Endometrium (tissue), 2 donors: ENCODE measurements around the gene BACE1-AS.

ENCODE experiments used
- FAIRE-seq: peaks from 2 replicates; lab custom pipeline; 2012; peaks lifted over from hg19 to GRCh38; lab: Jason Lieb, UNC
- donor health status: control.
- donor health status: control.

BACE1-AS gene

DNA sequence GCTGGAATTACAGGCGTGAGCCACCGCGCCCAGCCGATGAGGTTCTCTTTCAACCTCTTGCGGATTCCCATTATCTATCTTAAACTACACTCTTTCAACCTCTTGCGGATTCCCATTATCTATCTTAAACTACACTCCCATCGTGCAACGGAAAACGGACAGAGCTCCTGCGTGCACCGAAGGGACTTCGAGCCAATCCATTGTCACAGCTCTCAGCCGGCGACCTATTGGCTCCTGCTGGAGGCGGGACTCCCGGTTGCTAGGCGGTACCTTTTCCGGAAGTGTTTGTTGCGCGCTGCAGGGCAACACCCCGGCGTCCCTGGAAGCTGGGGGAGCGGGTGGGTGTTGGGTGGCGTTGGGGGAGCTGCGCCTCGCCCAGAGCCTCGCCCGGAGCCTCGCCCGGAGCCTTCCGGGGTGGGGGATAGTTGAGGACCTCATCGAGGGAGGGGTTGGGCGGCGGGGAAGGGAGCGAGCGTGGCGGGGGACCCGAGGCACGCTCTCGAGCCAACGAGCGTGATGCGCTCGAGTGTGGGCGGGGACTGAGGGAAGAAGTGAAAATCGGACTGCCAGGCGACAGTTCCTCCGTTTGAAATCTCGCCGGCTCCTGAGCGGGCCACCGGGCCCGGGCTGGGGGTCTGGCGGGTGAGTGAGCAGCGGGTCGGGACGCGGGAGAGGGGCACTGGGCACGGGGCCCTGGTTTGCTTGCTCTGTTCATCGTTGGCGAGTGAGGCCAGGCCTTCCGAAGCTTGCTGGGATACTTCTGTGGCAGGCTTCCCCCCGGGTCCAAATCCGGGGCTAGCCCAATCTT lies 36.6 kb downstream of the BACE1-AS start, which contains the start of gene CEP164:
Gene CEP164, plus strand, starts transcription at position 288 of the 808 bp plus-strand sequence. CDS start 10,733 bp downstream, outside the sequence.
- FAIRE-seq, result peak; percentile 80

DNA sequence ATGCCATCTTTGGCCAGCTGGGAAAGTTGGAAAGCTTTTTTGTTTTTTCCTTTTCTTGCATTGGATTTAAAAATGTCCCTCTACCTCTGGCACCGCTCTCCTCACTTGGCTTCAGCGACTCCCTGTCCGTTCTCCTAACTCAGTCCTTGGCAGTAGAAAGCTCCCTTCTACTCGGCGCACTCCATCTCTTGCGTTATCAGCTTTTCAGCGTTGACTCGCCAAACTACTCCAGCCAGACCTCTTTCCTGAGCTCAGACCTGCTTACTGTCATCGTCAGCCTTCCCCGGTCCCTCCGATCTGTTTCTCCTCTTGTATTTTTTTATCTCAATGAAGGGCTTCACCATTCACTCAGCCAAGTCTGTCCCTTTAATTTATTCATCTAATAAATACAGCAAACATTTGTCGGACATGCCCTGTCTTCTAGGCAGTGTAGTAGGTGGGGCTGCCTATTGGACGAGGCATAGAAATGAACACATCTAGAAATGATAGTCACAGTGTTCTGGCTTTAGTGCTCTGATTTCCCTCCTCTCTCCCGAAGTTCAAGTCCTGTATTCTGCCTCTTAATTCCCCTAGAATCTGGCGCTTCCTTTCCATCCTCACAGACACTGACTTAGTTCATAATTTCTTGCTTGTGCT lies 37.3 kb downstream of the BACE1-AS start:
- no peak for FAIRE-seq

DNA sequence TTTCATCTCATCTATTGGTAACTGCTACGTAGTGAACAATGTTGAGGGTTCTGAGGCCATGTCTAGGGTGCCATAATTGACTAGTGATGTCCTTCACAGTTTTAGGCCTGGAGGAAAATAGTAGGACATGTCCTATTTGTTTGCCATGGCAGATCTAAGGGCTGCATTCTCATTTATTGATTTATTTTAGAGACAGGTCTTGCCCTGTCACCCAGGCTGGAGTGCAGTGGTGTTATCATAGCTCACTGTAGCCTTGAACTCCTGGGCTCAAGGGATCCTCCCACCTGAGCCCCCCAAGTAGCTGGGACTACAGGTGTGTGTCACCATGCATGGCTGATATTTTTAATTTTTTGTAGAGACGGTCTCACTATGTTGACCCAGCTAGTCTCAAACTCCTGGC lies 41.7 kb downstream of the BACE1-AS start:
- no peak for FAIRE-seq

DNA sequence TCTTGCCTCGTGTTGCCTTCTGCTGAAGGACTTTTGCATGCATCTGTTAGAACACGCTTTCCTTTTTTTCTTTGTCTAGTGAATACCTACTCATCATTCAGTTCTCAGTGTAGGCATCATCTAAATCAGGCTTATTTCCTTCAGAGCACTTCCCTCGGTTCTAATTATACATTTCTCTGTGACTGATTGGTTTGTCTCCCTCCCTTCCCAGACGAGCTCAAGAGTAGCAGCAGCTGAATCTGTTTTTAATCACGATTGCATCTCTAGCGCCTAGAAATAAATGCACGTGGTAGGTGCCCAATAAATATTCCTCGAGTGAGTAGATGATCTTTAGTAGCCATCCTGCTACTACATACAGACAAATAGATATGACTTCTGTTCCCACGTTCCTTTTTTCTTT lies 42.8 kb downstream of the BACE1-AS start:
- no peak for FAIRE-seq

DNA sequence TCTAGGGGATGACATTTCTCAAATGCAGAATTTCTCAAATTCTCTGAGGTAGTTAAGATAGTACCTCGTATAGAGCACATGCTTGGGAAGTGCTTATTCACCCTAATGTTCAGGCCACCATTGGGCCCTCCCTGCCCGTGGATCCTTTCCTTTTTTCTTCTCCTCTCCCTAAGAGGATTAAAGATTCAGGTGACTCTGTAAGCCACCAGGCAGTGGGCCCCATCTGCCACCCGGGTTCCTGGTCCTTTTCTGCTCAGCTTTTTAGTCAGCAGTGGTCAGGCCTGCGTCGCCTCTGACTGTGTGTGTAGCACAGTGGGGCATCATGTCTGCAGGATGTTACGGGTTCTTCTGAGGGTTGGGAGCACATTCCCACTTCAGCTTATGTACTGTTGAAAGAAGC lies 43.8 kb downstream of the BACE1-AS start:
- no peak for FAIRE-seq

DNA sequence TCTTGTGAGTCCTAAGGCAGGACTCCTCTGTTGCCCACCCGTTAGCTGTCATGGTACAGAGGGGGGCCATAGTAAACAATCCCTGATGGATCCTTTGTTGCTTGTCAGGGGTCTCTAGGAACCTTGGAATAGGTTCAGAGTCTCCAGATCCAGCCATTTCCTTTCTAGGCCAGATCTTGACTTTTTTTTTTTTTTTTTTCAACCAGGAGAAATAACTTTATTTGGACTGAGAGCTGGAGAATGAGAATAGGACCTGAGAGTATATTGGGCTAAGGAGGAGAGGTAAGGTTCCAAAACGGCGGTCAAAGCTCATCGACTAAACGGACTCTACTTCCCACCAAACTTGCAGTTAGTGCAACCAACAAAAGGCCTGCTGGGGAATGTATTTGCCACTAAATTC lies 44.3 kb downstream of the BACE1-AS start:
- no peak for FAIRE-seq

DNA sequence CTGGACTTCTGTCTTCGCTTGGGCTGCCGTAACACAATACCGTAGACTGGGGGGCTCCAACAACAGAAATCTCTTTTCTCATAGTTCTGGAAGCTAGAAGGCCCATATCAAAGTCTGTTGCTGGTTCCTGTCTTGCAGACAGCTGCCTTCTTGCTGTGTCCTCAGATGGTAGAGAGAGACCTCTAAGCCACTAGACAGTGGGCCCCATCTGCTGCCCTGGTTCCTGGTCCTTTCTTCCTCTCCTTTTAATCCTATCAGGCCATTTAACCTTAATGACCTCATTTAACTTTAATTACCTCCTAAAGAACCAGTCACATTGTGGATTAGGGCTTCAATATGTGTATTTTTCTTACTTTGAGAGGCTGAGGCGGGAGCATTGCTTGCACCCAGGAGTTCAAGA lies 45.9 kb downstream of the BACE1-AS start:
- FAIRE-seq, result no peak
